K562 (cell line): ENCODE measurements around the gene ZMIZ1. TPM values are rescaled to one million over a fixed set of nuclear protein-coding genes. Genes with fewer than 3 reads are reported as not detected.

Source experiments
- CCNT2 ChIP-seq: IDR thresholded peaks from 2 replicates; pipeline ENCODE4 v1.6.1; 2011; ENCODE audit warnings: borderline replicate concordance, low read depth, mild to moderate bottlenecking, moderate library complexity, mixed read lengths, low read length; ENCODE audit not compliant: insufficient read length; ENCODE audit errors: extremely low read depth
- CHD4 ChIP-seq: fragments of 200-600 bp; sonication (generic); IDR thresholded peaks from 3 replicates; pipeline ENCODE4 v1.6.1; 2012; ENCODE audit warnings: low read depth, mild to moderate bottlenecking, mixed read lengths, low read length, inconsistent platforms; ENCODE audit not compliant: insufficient read depth, insufficient replicate concordance, poor library complexity, severe bottlenecking
- CTBP1 ChIP-seq: fragments of 450-650 bp; IDR thresholded peaks from 2 replicates; pipeline ENCODE4 v1.6.1; 2016; ENCODE audit warnings: borderline replicate concordance
- DMBX1 ChIP-seq: fragments of 250-450 bp; sonication (Bioruptor Pico); IDR thresholded peaks from 2 replicates; pipeline ENCODE4 v1.8.0; 2022; ENCODE audit warnings: inconsistent platforms, mild to moderate bottlenecking, moderate library complexity, borderline replicate concordance
- EP300 ChIP-seq: IDR thresholded peaks from 2 replicates; pipeline ENCODE4 v1.6.1; 2012; ENCODE audit warnings: low read length, improper control_type of control experiment
- GATA2 ChIP-seq: sonication (generic); formaldehyde crosslinking; IDR thresholded peaks from 2 replicates; pipeline ENCODE4 v1.4.0; 2020; ENCODE audit warnings: mild to moderate bottlenecking, missing genetic modification reagents
- HDAC1 ChIP-seq, 2 experiments: fragments of 450-650 bp; IDR thresholded peaks; 2 replicates each; pipeline ENCODE4 v1.6.1; 2016 to 2017; ENCODE audit warnings: inconsistent platforms in 1 of 2, mild to moderate bottlenecking in 1 of 2, moderate library complexity in 1 of 2
- HLTF ChIP-seq: fragments of 450-650 bp; IDR thresholded peaks from 2 replicates; pipeline ENCODE4 v1.6.1; 2016
- KAT7 ChIP-seq: sonication (generic); formaldehyde crosslinking; IDR thresholded peaks from 2 replicates; pipeline ENCODE4 v1.8.0; 2022; ENCODE audit warnings: missing genetic modification reagents, mild to moderate bottlenecking, borderline replicate concordance
- KDM2B ChIP-seq: fragments of 250-450 bp; sonication (Bioruptor Pico); IDR thresholded peaks from 2 replicates; pipeline ENCODE4 v1.8.0; 2021; ENCODE audit warnings: mild to moderate bottlenecking, moderate library complexity
- MEIS2 ChIP-seq: fragments of 450-650 bp; IDR thresholded peaks from 2 replicates; pipeline ENCODE4 v1.6.1; 2014; ENCODE audit warnings: mild to moderate bottlenecking; ENCODE audit not compliant: partially characterized antibody
- NCOA1 ChIP-seq: fragments of 450-650 bp; IDR thresholded peaks from 2 replicates; pipeline ENCODE4 v1.6.1; 2016; ENCODE audit warnings: low read depth
- NFIC ChIP-seq: fragments of 450-650 bp; IDR thresholded peaks from 2 replicates; pipeline ENCODE4 v1.6.1; 2017; ENCODE audit warnings: mild to moderate bottlenecking, inconsistent platforms
- NONO ChIP-seq, 2 experiments: fragments of 200-400 bp in 1 of 2; fragments of 450-650 bp in 1 of 2; formaldehyde crosslinking in 1 of 2; IDR thresholded peaks; 2 replicates each; pipeline ENCODE4 v1.6.1; 2017; ENCODE audit warnings: low read depth in 2 of 2, mild to moderate bottlenecking in 2 of 2, moderate library complexity in 2 of 2, low read length in 1 of 2
- POLR2G ChIP-seq: fragments of 200-400 bp; formaldehyde crosslinking; IDR thresholded peaks from 2 replicates; pipeline ENCODE4 v1.6.1; 2017; ENCODE audit warnings: low read depth, mild to moderate bottlenecking, antibody characterized with exemption, low read length, moderate library complexity
- TCF3 ChIP-seq: sonication (generic); formaldehyde crosslinking; IDR thresholded peaks from 2 replicates; pipeline ENCODE4 v1.4.0; 2020; ENCODE audit warnings: mild to moderate bottlenecking, missing genetic modification reagents
- polyA plus RNA-seq, 8 experiments: library from polyadenylated mRNA; depleted of rRNA in 4 of 8; stranded (reverse) in 5 of 8; unstranded in 3 of 8; fragments of >200 nt; fragmentation: Nextera tagmentation in 2 of 8; fragmentation: Illumina TruSeq in 1 of 8; extraction: Ambion mirVana in 2 of 8; extraction: Trizol in 1 of 8; gene quantifications; 2 replicates each; pipeline versions ENCODE4 v1.2.1 to v1.2.3, GENCODE V29; 2011 to 2014; ENCODE audit warnings: inconsistent platforms in 1 of 8, missing spikeins in 1 of 8
- total RNA-seq, 7 experiments: library from RNA; depleted of rRNA in 6 of 7; stranded (reverse); fragments of >200 nt in 6 of 7; fragmentation: Illumina TruSeq in 2 of 7; extraction: Trizol in 2 of 7; gene quantifications; 2 replicates each; pipeline versions ENCODE4 v1.2.1 to v1.2.3, GENCODE V29; 2011 to 2021; ENCODE audit warnings: low replicate concordance in 1 of 7
- TF ChIP-seq, protein P1 (sequence below): fragments of 450-650 bp; formaldehyde crosslinking; IDR thresholded peaks from 2 replicates; pipeline ENCODE4 v1.4.0; 2020; ENCODE audit warnings: mild to moderate bottlenecking, mixed read lengths
- TF ChIP-seq, protein P2 (sequence below), 2 experiments: fragments of 450-650 bp in 1 of 2; IDR thresholded peaks; 2 replicates each; pipeline ENCODE4 v1.6.1; 2011 to 2017; ENCODE audit warnings: low read depth in 2 of 2, antibody characterized with exemption in 1 of 2, borderline replicate concordance in 1 of 2, low read length in 1 of 2, mild to moderate bottlenecking in 1 of 2, mixed read lengths in 1 of 2; ENCODE audit not compliant: control insufficient read depth in 1 of 2
- TF ChIP-seq, protein P3 (sequence below), 2 experiments: IDR thresholded peaks in 1 of 2; conservative IDR thresholded peaks in 1 of 2; 2 replicates each; pipeline ENCODE4 v1.6.1; 2016; ENCODE audit warnings: low read depth in 2 of 2, mild to moderate bottlenecking in 1 of 2, missing compliant biosample characterization in 1 of 2, missing genetic modification characterization in 1 of 2, moderate library complexity in 1 of 2

The ZMIZ1 gene
- total and polyA plus RNA-seq, 9 of the 15 experiments (the other 6 are each of a cell fraction or from before 2014, with no cell fraction given) = 1.0 to 37.3 (median 4.3) TPM

DNA sequence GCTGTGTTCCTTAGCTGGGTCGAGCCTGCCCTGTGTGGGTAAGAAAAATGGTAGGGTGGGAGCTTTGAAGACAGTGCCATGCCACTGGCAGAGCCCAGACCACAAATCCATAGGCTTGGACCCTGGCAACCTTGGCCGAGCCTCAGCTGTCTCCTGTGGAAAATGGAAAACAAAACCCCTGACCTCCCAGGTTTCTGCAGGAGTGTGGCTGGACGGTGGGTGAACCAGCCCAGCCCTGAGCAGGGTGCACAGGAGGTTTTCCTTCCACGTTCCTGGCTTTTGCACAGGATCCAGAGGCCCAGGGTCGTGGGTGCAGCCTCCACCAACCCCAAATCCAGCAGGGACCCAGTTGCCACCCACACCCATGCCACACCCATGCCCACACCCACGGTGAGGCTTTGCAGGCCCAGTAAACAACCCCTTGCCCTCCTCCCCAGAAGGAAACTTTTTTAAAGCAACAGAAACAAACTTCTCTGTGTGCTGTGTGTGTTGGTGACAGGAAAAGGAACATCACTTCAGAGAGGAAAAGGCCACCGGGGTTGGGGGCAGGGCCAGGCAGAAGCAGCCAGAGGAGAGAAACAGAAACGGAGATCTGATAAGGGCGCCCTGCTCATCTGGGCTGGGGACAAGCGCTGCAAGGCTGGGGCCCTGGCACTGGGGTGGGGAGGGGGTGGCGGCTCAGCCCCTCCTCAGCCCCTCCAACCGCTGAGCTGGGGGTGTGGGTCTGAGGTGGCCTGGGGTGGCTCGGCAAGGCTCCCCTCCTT is 20.7 kb upstream of the ZMIZ1 start (continued):
- TF ChIP-seq, protein P1, sequence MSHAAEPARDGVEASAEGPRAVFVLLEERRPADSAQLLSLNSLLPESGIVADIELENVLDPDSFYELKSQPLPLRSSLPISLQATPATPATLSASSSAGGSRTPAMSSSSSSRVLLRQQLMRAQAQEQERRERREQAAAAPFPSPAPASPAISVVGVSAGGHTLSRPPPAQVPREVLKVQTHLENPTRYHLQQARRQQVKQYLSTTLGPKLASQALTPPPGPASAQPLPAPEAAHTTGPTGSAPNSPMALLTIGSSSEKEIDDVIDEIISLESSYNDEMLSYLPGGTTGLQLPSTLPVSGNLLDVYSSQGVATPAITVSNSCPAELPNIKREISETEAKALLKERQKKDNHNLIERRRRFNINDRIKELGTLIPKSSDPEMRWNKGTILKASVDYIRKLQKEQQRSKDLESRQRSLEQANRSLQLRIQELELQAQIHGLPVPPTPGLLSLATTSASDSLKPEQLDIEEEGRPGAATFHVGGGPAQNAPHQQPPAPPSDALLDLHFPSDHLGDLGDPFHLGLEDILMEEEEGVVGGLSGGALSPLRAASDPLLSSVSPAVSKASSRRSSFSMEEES (CRISPR knock-in tag) = no peak
- TF ChIP-seq HDAC1 (IDR thresholded peaks at IDR 0.05) (peak in 1 of 2 experiments; percentile 75; a peak in 1 of 4 replicates), GATA2 (CRISPR knock-in tag) (peak; percentile 75), POLR2G (peak; percentile 65), DMBX1 (CRISPR knock-in tag) (peak; percentile 52; the same call in 1 of the 2 replicates), NONO (IDR thresholded peaks at IDR 0.05; ENCODE audit: low read depth in 2 of 2, low read length in 1 of 2) (no peak), NFIC (peak; percentile 35; the same call in 1 of the 2 replicates), KAT7 (CRISPR knock-in tag) (no peak), CCNT2 (peak; percentile 55), CTBP1 (peak; percentile 88), MEIS2 (no peak), HLTF (no peak; the same call in 1 of the 2 replicates), TCF3 (peak; percentile 11; the same call in 1 of the 2 replicates), EP300 (peak; percentile 81), NCOA1 (peak; percentile 58), KDM2B (no peak), CHD4 (peak; percentile 80)
- TF ChIP-seq, protein P2, sequence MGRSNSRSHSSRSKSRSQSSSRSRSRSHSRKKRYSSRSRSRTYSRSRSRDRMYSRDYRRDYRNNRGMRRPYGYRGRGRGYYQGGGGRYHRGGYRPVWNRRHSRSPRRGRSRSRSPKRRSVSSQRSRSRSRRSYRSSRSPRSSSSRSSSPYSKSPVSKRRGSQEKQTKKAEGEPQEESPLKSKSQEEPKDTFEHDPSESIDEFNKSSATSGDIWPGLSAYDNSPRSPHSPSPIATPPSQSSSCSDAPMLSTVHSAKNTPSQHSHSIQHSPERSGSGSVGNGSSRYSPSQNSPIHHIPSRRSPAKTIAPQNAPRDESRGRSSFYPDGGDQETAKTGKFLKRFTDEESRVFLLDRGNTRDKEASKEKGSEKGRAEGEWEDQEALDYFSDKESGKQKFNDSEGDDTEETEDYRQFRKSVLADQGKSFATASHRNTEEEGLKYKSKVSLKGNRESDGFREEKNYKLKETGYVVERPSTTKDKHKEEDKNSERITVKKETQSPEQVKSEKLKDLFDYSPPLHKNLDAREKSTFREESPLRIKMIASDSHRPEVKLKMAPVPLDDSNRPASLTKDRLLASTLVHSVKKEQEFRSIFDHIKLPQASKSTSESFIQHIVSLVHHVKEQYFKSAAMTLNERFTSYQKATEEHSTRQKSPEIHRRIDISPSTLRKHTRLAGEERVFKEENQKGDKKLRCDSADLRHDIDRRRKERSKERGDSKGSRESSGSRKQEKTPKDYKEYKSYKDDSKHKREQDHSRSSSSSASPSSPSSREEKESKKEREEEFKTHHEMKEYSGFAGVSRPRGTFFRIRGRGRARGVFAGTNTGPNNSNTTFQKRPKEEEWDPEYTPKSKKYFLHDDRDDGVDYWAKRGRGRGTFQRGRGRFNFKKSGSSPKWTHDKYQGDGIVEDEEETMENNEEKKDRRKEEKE (IDR thresholded peaks at IDR 0.05; ENCODE audit: borderline replicate concordance in 1 of 2, control insufficient read depth in 1 of 2, low read depth in 2 of 2, low read length in 1 of 2) = no peak
- TF ChIP-seq, protein P3, sequence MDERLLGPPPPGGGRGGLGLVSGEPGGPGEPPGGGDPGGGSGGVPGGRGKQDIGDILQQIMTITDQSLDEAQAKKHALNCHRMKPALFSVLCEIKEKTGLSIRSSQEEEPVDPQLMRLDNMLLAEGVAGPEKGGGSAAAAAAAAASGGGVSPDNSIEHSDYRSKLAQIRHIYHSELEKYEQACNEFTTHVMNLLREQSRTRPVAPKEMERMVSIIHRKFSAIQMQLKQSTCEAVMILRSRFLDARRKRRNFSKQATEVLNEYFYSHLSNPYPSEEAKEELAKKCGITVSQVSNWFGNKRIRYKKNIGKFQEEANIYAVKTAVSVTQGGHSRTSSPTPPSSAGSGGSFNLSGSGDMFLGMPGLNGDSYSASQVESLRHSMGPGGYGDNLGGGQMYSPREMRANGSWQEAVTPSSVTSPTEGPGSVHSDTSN (CRISPR knock-in tag; IDR thresholded peaks at IDR 0.05; ENCODE audit: low read depth) = no peak
- TF ChIP-seq, protein P3 (tag; conservative IDR thresholded peaks at IDR 0.05; ENCODE audit: low read depth) = 0 out of 2 replicates have a peak, but pooled peaks have one; percentile 9
